ENCODE measurements around the gene MANF. TPM values are rescaled to one million over a fixed set of nuclear protein-coding genes. Genes with fewer than 3 reads are reported as not detected.
A peak's percentile ranks its signal among the peaks of the same experiment; 100 is the strongest.

The MANF gene
- total and polyA plus RNA-seq, 2 of the 13 experiments (the other 11 are each of a cell fraction or from before 2014, with no cell fraction given), result 55.4 to 269 TPM

GRCh38 chr3:51390246-51391074 lies 5.4 kb downstream of the MANF start:
- peak overlapping the region; percentile 54 for H3K27ac ChIP-seq (ENCODE audit: extremely low read length, insufficient read depth, low read length)
- DNase-seq (ENCODE audit: low spot score), result no peak
- H3K4me2 ChIP-seq (ENCODE audit: low read depth, low read length), result peak overlapping the region; percentile 93
- H3K27me3 ChIP-seq (ENCODE audit: control insufficient read depth in 1 of 2, insufficient read depth in 2 of 2, low read length in 2 of 2), result no peaks in the 10 kb centered on the region; a peak in 1 of 5 replicates
- BruUV-seq (replicated peaks), result no TSS peak
- 95% methylated on average over 12 of the region's 29 CpGs for whole genome bisulfite sequencing (ENCODE audit: low lambda C conversion rate)
- H3K9me3 ChIP-seq (ENCODE audit: low read length), result no peaks in the 10 kb centered on the region
- FAIRE-seq, result peak; percentile 73
- ChIA-PET POLR2A (interaction anchor here (1.3 kb wide), 1 partner anchor 789 kb away, joined by 3 read pairs; no protein-coding TSS in a partner anchor), CTCF (ENCODE audit: low intra/inter-chr PET ratio, low total read pairs) (interaction anchor here (1.1 to 1.3 kb wide), 3 partner anchors 44 to 291 kb away, joined by 3 to 4 read pairs (median 3); no protein-coding TSS in a partner anchor)
- peak overlapping the region in 2 of 3 experiments; percentile 41 to 66; a peak in 5 of 6 replicates for H3K4me3 ChIP-seq (replicated peaks in 1 of 3; ENCODE audit: insufficient read depth in 1 of 3, low read depth in 2 of 3, low read length in 3 of 3)
- H3K79me2 ChIP-seq (ENCODE audit: insufficient read depth, low read length), result peaks cover 62% of the 10 kb centered on the region
- peaks cover 14 to 42% of the 10 kb centered on the region in 2 experiments for H3K36me3 ChIP-seq (replicated peaks in 1 of 2; ENCODE audit: control insufficient read depth in 1 of 2, insufficient read depth in 2 of 2, low read length in 2 of 2)
- H3K9ac ChIP-seq (ENCODE audit: insufficient read depth, low read depth, low read length), result peak overlapping the region; percentile 64
- H4K20me1 ChIP-seq (ENCODE audit: insufficient read depth, low read length), result peaks cover 25% of the 10 kb centered on the region
- in situ Hi-C loops (cut with HindIII; ENCODE audit: extremely low pct_ligation_motif_present, low pct_unique_long_range_greater_than_20kb), result no loop called here
- intact Hi-C loops (cut with micrococcal nuclease; ENCODE audit: unreplicated experiment), result loop anchor here (2.0 kb wide), 1 partner anchor 44 kb away; no protein-coding TSS in a partner anchor
- no peak overlapping the region for H2AFZ ChIP-seq (ENCODE audit: low read length)
- H3K4me1 ChIP-seq (ENCODE audit: insufficient read depth, low read length), result peaks cover 77% of the 10 kb centered on the region
- no peak for ATAC-seq
- TF ChIP-seq SMC3 (IDR thresholded peaks at IDR 0.05; ENCODE audit: low read length), result peak; percentile 33; the same call in 1 of the 2 replicates
- no peak for TF ChIP-seq CTCF (CRISPR knock-in tag; IDR thresholded peaks at IDR 0.05)
- no peak for TF ChIP-seq NR1H2 (CRISPR knock-in tag; IDR thresholded peaks at IDR 0.05; ENCODE audit: borderline replicate concordance, low read depth)
- 0 out of 2 replicates have a peak, but pooled peaks have one; percentile 13 for TF ChIP-seq ISL2 (CRISPR knock-in tag; IDR thresholded peaks at IDR 0.05)
- TF ChIP-seq THYN1 (CRISPR knock-in tag; IDR thresholded peaks at IDR 0.05; ENCODE audit: borderline replicate concordance, low read depth), result no peak
- 0 out of 2 replicates have a peak, but pooled peaks have one; percentile 61 for TF ChIP-seq MTF2 (CRISPR knock-in tag; IDR thresholded peaks at IDR 0.05; ENCODE audit: borderline replicate concordance)
- no peak for TF ChIP-seq ARHGAP35 (CRISPR knock-in tag; IDR thresholded peaks at IDR 0.05; ENCODE audit: borderline replicate concordance)
- TF ChIP-seq ZNF484 (CRISPR knock-in tag; IDR thresholded peaks at IDR 0.05; ENCODE audit: borderline replicate concordance, low read depth), result no peak
- no peak for TF ChIP-seq ZFP36 (IDR thresholded peaks at IDR 0.05; ENCODE audit: borderline replicate concordance, low read depth, low read length, partially characterized antibody)
- TF ChIP-seq, protein P1, sequence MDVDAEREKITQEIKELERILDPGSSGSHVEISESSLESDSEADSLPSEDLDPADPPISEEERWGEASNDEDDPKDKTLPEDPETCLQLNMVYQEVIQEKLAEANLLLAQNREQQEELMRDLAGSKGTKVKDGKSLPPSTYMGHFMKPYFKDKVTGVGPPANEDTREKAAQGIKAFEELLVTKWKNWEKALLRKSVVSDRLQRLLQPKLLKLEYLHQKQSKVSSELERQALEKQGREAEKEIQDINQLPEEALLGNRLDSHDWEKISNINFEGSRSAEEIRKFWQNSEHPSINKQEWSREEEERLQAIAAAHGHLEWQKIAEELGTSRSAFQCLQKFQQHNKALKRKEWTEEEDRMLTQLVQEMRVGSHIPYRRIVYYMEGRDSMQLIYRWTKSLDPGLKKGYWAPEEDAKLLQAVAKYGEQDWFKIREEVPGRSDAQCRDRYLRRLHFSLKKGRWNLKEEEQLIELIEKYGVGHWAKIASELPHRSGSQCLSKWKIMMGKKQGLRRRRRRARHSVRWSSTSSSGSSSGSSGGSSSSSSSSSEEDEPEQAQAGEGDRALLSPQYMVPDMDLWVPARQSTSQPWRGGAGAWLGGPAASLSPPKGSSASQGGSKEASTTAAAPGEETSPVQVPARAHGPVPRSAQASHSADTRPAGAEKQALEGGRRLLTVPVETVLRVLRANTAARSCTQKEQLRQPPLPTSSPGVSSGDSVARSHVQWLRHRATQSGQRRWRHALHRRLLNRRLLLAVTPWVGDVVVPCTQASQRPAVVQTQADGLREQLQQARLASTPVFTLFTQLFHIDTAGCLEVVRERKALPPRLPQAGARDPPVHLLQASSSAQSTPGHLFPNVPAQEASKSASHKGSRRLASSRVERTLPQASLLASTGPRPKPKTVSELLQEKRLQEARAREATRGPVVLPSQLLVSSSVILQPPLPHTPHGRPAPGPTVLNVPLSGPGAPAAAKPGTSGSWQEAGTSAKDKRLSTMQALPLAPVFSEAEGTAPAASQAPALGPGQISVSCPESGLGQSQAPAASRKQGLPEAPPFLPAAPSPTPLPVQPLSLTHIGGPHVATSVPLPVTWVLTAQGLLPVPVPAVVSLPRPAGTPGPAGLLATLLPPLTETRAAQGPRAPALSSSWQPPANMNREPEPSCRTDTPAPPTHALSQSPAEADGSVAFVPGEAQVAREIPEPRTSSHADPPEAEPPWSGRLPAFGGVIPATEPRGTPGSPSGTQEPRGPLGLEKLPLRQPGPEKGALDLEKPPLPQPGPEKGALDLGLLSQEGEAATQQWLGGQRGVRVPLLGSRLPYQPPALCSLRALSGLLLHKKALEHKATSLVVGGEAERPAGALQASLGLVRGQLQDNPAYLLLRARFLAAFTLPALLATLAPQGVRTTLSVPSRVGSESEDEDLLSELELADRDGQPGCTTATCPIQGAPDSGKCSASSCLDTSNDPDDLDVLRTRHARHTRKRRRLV (CRISPR knock-in tag; IDR thresholded peaks at IDR 0.05), result no peak
- 0 out of 2 replicates have a peak, but pooled peaks have one; percentile 77 for TF ChIP-seq ZNF615 (CRISPR knock-in tag; IDR thresholded peaks at IDR 0.05; ENCODE audit: borderline replicate concordance)
- TF ChIP-seq ZNF296 (CRISPR knock-in tag; conservative IDR thresholded peaks at IDR 0.05), result 0 out of 2 replicates have a peak, but pooled peaks have one; percentile 31
- TF ChIP-seq GFI1 (CRISPR knock-in tag; IDR thresholded peaks at IDR 0.05; ENCODE audit: borderline replicate concordance), result 0 out of 2 replicates have a peak, but pooled peaks have one; percentile 34
- 0 out of 2 replicates have a peak, but pooled peaks have one; percentile 67 for TF ChIP-seq SNAPC2 (CRISPR knock-in tag; IDR thresholded peaks at IDR 0.05)

Data from HepG2 (cell line).